Vagina (tissue), 2 donors: ENCODE data around the gene CACNA1D. TPM values are rescaled to one million over a fixed set of nuclear protein-coding genes. Genes with fewer than 3 reads are reported as not detected.

Experiments used
- DNase-seq, 2 donors: peaks; one replicate each; pipeline ENCODE4 v3.0.0-alpha.2; 2017; ENCODE audit errors: extremely low spot score in 2 of 2
- H3K27ac ChIP-seq: fragments of 200-600 bp; sonication (generic); one replicate; pipeline ENCODE4 v1.5.1; 2019
- H3K27me3 ChIP-seq: fragments of 200-600 bp; sonication (generic); one replicate; pipeline ENCODE4 v1.5.1; 2019
- H3K36me3 ChIP-seq, 2 donors: fragments of 200-600 bp; sonication (generic); one replicate each; pipeline ENCODE4 v1.5.1; 2017 to 2019
- H3K4me1 ChIP-seq: fragments of 200-600 bp; sonication (generic); one replicate; pipeline ENCODE4 v1.5.1; 2019
- H3K4me3 ChIP-seq, 2 donors: fragments of 200-600 bp; sonication (generic); 1 replicate in 1 of 2; 2 replicates in 1 of 2; pipeline ENCODE4 v1.5.1; 2016 to 2019
- H3K9me3 ChIP-seq: fragments of 200-600 bp; sonication (generic); one replicate; pipeline ENCODE4 v1.5.1; 2019
- CTCF ChIP-seq, 3 experiments: fragments of 450-650 bp in 2 of 3; fragments of 200-600 bp in 1 of 3; sonication (generic) in 1 of 3; IDR thresholded peaks; one replicate each; pipeline ENCODE4 v1.5.1; 2017 to 2019; ENCODE audit warnings: antibody characterized with exemption in 3 of 3, mild to moderate bottlenecking in 2 of 3, moderate library complexity in 2 of 3
- POLR2A ChIP-seq, 2 donors: fragments of 450-650 bp; IDR thresholded peaks; one replicate each; pipeline ENCODE4 v1.6.1; 2017; ENCODE audit warnings: antibody characterized with exemption in 2 of 2, mild to moderate bottlenecking in 2 of 2, moderate library complexity in 2 of 2
- POLR2AphosphoS5 ChIP-seq, 2 donors: sonication (generic); formaldehyde crosslinking; IDR thresholded peaks; one replicate each; pipeline ENCODE4 v1.9.0; 2017; ENCODE audit warnings: antibody characterized with exemption in 2 of 2, mild to moderate bottlenecking in 2 of 2, low read depth in 1 of 2; ENCODE audit not compliant: insufficient read depth in 1 of 2
- intact Hi-C: fragments of 100-400 bp; cut with DNase I; formaldehyde crosslinking; loops from one replicate; pipeline ENCODE4 v1.15.1; 2023
- total RNA-seq: library from RNA; depleted of rRNA; stranded (reverse); fragments of >200 nt; gene quantifications from one replicate; pipeline ENCODE4 v1.2.3, GENCODE V29; 2016

The CACNA1D gene
- total RNA-seq, 1 donor from 2014 or later, result 0.74 TPM

GRCh38 chr3:53842436-53843194, 348.2 kb downstream of the CACNA1D start:
- TF ChIP-seq POLR2AphosphoS5 (IDR thresholded peaks at IDR 0.05; ENCODE audit: insufficient read depth in 1 of 2, low read depth in 1 of 2), result no peak
- TF ChIP-seq CTCF (IDR thresholded peaks at IDR 0.05), result no peak
- no peak for TF ChIP-seq POLR2A (IDR thresholded peaks at IDR 0.05)
- no peak for DNase-seq
- intact Hi-C loops, result no loop called here
- peaks cover 18% of the 10 kb centered on the region for H3K4me1 ChIP-seq
- no peaks in the 10 kb centered on the region for H3K9me3 ChIP-seq
- no peaks in the 10 kb centered on the region for H3K27me3 ChIP-seq
- no peak overlapping the region for H3K4me3 ChIP-seq
- no peaks in the 10 kb centered on the region for H3K36me3 ChIP-seq
- no peak overlapping the region for H3K27ac ChIP-seq

GRCh38 chr3:53843195-53844177, 349.1 kb downstream of the CACNA1D start:
- H3K36me3 ChIP-seq, result no peaks in the 10 kb centered on the region
- no peaks in the 10 kb centered on the region for H3K27me3 ChIP-seq
- no peaks in the 10 kb centered on the region for H3K9me3 ChIP-seq
- intact Hi-C loops, result no loop called here
- peak overlapping the region; percentile 37 for H3K27ac ChIP-seq
- no peak overlapping the region for H3K4me3 ChIP-seq
- DNase-seq, result no peak
- no peak for TF ChIP-seq POLR2AphosphoS5 (IDR thresholded peaks at IDR 0.05; ENCODE audit: insufficient read depth in 1 of 2, low read depth in 1 of 2)
- no peak for TF ChIP-seq POLR2A (IDR thresholded peaks at IDR 0.05)
- H3K4me1 ChIP-seq, result peaks cover 18% of the 10 kb centered on the region

- Histone ChIP-seq H3K9me3 (no peaks in the 10 kb centered on the region), H3K27me3 (no peaks in the 10 kb centered on the region), H3K27ac (peak overlapping the region; percentile 2), H3K36me3 (no peaks in the 10 kb centered on the region), H3K4me1 (peaks cover 18% of the 10 kb centered on the region), H3K4me3 (no peak overlapping the region)
- DNase-seq, result no peak
- TF ChIP-seq POLR2A (IDR thresholded peaks at IDR 0.05), result no peak
- no peak for TF ChIP-seq CTCF (IDR thresholded peaks at IDR 0.05)
- no peak for TF ChIP-seq POLR2AphosphoS5 (IDR thresholded peaks at IDR 0.05; ENCODE audit: insufficient read depth in 1 of 2, low read depth in 1 of 2)
- intact Hi-C loops, result no loop called here
These were observed 350.1 kb downstream of the CACNA1D start for GRCh38 chr3:53844262-53845102.

GRCh38 chr3:53845103-53845880, 350.9 kb downstream of the CACNA1D start:
- Histone ChIP-seq H3K9me3 (no peaks in the 10 kb centered on the region), H3K27me3 (no peaks in the 10 kb centered on the region), H3K4me1 (peaks cover 18% of the 10 kb centered on the region), H3K27ac (peak overlapping the region; percentile 70), H3K36me3 (no peaks in the 10 kb centered on the region), H3K4me3 (peak overlapping the region; percentile 60 to 81)
- intact Hi-C loops, result no loop called here
- TF ChIP-seq POLR2A (IDR thresholded peaks at IDR 0.05), result no peak
- TF ChIP-seq CTCF (IDR thresholded peaks at IDR 0.05), result no peak
- no peak for TF ChIP-seq POLR2AphosphoS5 (IDR thresholded peaks at IDR 0.05; ENCODE audit: insufficient read depth in 1 of 2, low read depth in 1 of 2)
- no peak for DNase-seq
